WTC11 (cell line): ENCODE results near the gene NXN. TPM values are rescaled to one million over a fixed set of nuclear protein-coding genes. Genes with fewer than 3 reads are reported as not detected.

Experiments used
- ATAC-seq: fragments of 200-7000 bp; cut with Tn5 transposase; 2 replicates; pipeline ENCODE4 v1.10.0; 2021; ENCODE audit warnings: mild to moderate bottlenecking, moderate library complexity
- CTCF ChIA-PET: fragments of 300-600 bp; sonication (Branson Sonifier 250); formaldehyde crosslinking; loops from one replicate; lab custom pipeline; 2021; ENCODE audit warnings: antibody characterized with exemption; lab: Charles Lee
- POLR2A ChIA-PET: fragments of 350-600 bp; sonication (Branson Sonifier 250); formaldehyde crosslinking; loops from one replicate; lab custom pipeline; 2021; ENCODE audit warnings: antibody characterized with exemption; lab: Charles Lee
- DNase-seq: peaks from one replicate; pipeline ENCODE4 v3.0.0; 2021; ENCODE audit warnings: low spot score
- H3K27ac Mint-ChIP-seq: 2 replicates; pipeline ENCODE4 v1.8.0; 2021; ENCODE audit warnings: mixed read lengths
- H3K27me3 Mint-ChIP-seq: 2 replicates; pipeline ENCODE4 v1.8.0; 2021; ENCODE audit warnings: low read depth, mild to moderate bottlenecking, moderate library complexity, mixed read lengths
- H3K36me3 Mint-ChIP-seq: 2 replicates; pipeline ENCODE4 v1.8.0; 2021; ENCODE audit warnings: mixed read lengths
- H3K4me1 Mint-ChIP-seq: 2 replicates; pipeline ENCODE4 v1.8.0; 2022; ENCODE audit warnings: mixed read lengths
- H3K4me3 Mint-ChIP-seq: 2 replicates; pipeline ENCODE4 v1.8.0; 2021; ENCODE audit warnings: mild to moderate bottlenecking, moderate library complexity, mixed read lengths
- H3K9me3 Mint-ChIP-seq: 2 replicates; pipeline ENCODE4 v1.8.0; 2021; ENCODE audit warnings: mixed read lengths
- ATF1 ChIP-seq: sonication (generic); formaldehyde crosslinking; IDR thresholded peaks from 2 replicates; pipeline ENCODE4 v1.8.1; 2023; ENCODE audit warnings: mild to moderate bottlenecking, moderate library complexity, missing genetic modification reagents
- CBFB ChIP-seq: sonication (generic); formaldehyde crosslinking; IDR thresholded peaks from 2 replicates; pipeline ENCODE4 v1.8.1; 2022; ENCODE audit warnings: mild to moderate bottlenecking, low read depth, missing genetic modification reagents
- EMX1 ChIP-seq: fragments of 250-450 bp; sonication (Bioruptor Pico); IDR thresholded peaks from 2 replicates; pipeline ENCODE4 v1.8.0; 2021; ENCODE audit warnings: mild to moderate bottlenecking
- ETV6 ChIP-seq: sonication (generic); formaldehyde crosslinking; IDR thresholded peaks from 2 replicates; pipeline ENCODE4 v1.8.1; 2022; ENCODE audit warnings: mild to moderate bottlenecking, missing genetic modification reagents
- FOXK1 ChIP-seq: sonication (generic); formaldehyde crosslinking; IDR thresholded peaks from 2 replicates; pipeline ENCODE4 v1.8.0; 2022; ENCODE audit warnings: mild to moderate bottlenecking, moderate library complexity, missing genetic modification reagents
- GTF2I ChIP-seq: fragments of 250-450 bp; sonication (Bioruptor Pico); conservative IDR thresholded peaks from 2 replicates; pipeline ENCODE4 v1.4.0; 2021; ENCODE audit warnings: mild to moderate bottlenecking
- JUN ChIP-seq: sonication (generic); formaldehyde crosslinking; IDR thresholded peaks from 2 replicates; pipeline ENCODE4 v1.8.0; 2023; ENCODE audit warnings: mild to moderate bottlenecking, missing genetic modification reagents
- MXD4 ChIP-seq: fragments of 250-450 bp; sonication (Bioruptor Pico); IDR thresholded peaks from 2 replicates; pipeline ENCODE4 v1.8.0; 2021; ENCODE audit warnings: mild to moderate bottlenecking, moderate library complexity, borderline replicate concordance
- NR1H2 ChIP-seq: sonication (generic); formaldehyde crosslinking; IDR thresholded peaks from 2 replicates; pipeline ENCODE4 v1.9.0; 2021; ENCODE audit warnings: mild to moderate bottlenecking, moderate library complexity, missing genetic modification reagents
- NR2C2 ChIP-seq: sonication (generic); formaldehyde crosslinking; IDR thresholded peaks from 2 replicates; pipeline ENCODE4 v1.8.0; 2022; ENCODE audit warnings: mild to moderate bottlenecking, missing genetic modification reagents
- NR3C1 ChIP-seq: sonication (generic); formaldehyde crosslinking; conservative IDR thresholded peaks from 2 replicates; pipeline ENCODE4 v1.8.1; 2023; ENCODE audit warnings: low read depth, mild to moderate bottlenecking, missing genetic modification reagents
- SMAD3 ChIP-seq: sonication (generic); formaldehyde crosslinking; IDR thresholded peaks from 2 replicates; pipeline ENCODE4 v1.8.0; 2022; ENCODE audit warnings: missing genetic modification reagents, mild to moderate bottlenecking, borderline replicate concordance
- SMAD4 ChIP-seq: sonication (generic); formaldehyde crosslinking; IDR thresholded peaks from 2 replicates; pipeline ENCODE4 v1.8.0; 2022; ENCODE audit warnings: mild to moderate bottlenecking, missing genetic modification reagents
- TCF7 ChIP-seq: sonication (generic); formaldehyde crosslinking; IDR thresholded peaks from 2 replicates; pipeline ENCODE4 v1.8.0; 2022; ENCODE audit warnings: mild to moderate bottlenecking, low read depth, missing genetic modification reagents, moderate library complexity
- TEAD1 ChIP-seq: sonication (generic); formaldehyde crosslinking; IDR thresholded peaks from 2 replicates; pipeline ENCODE4 v1.8.0; 2022; ENCODE audit warnings: mild to moderate bottlenecking, missing genetic modification reagents
- ZNF232 ChIP-seq: sonication (generic); formaldehyde crosslinking; IDR thresholded peaks from 2 replicates; pipeline ENCODE4 v1.8.0; 2022; ENCODE audit warnings: mild to moderate bottlenecking, missing genetic modification reagents
- ZNF396 ChIP-seq: fragments of 250-450 bp; sonication (Bioruptor Pico); IDR thresholded peaks from 2 replicates; pipeline ENCODE4 v1.8.0; 2021; ENCODE audit warnings: mild to moderate bottlenecking, moderate library complexity, borderline replicate concordance
- total RNA-seq: library from RNA; stranded (reverse); gene quantifications from 3 replicates; pipeline ENCODE4 v1.2.3, GENCODE V29; 2021
- TF ChIP-seq, protein P1 (sequence below): fragments of 250-450 bp; sonication (Bioruptor Pico); IDR thresholded peaks from 2 replicates; pipeline ENCODE4 v1.9.0; 2021; ENCODE audit warnings: mild to moderate bottlenecking
- TF ChIP-seq, protein P2 (sequence below): sonication (generic); formaldehyde crosslinking; IDR thresholded peaks from 2 replicates; pipeline ENCODE4 v1.8.1; 2022; ENCODE audit warnings: mild to moderate bottlenecking, moderate library complexity, missing genetic modification reagents
- TF ChIP-seq, protein P3 (sequence below): sonication (generic); formaldehyde crosslinking; IDR thresholded peaks from 2 replicates; pipeline ENCODE4 v1.8.1; 2022; ENCODE audit warnings: low read depth, missing genetic modification reagents, borderline replicate concordance
- TF ChIP-seq, protein P4 (sequence below): sonication (generic); formaldehyde crosslinking; conservative IDR thresholded peaks from 2 replicates; pipeline ENCODE4 v1.8.1; 2023; ENCODE audit warnings: mild to moderate bottlenecking, low read depth, missing genetic modification reagents, moderate library complexity
- TF ChIP-seq, protein P5 (sequence below): sonication (generic); formaldehyde crosslinking; IDR thresholded peaks from 2 replicates; pipeline ENCODE4 v1.8.0; 2022; ENCODE audit warnings: mild to moderate bottlenecking, missing genetic modification reagents
- TF ChIP-seq, protein P6 (sequence below): fragments of 250-450 bp; sonication (Bioruptor Pico); IDR thresholded peaks from 2 replicates; pipeline ENCODE4 v1.8.0; 2021; ENCODE audit warnings: mild to moderate bottlenecking
- TF ChIP-seq, protein P7 (sequence below): sonication (generic); formaldehyde crosslinking; IDR thresholded peaks from 2 replicates; pipeline ENCODE4 v1.8.1; 2023; ENCODE audit warnings: mild to moderate bottlenecking, missing genetic modification reagents, borderline replicate concordance

The NXN gene
- total RNA-seq, 1 experiment from 2014 or later, result 96.8 TPM

DNA sequence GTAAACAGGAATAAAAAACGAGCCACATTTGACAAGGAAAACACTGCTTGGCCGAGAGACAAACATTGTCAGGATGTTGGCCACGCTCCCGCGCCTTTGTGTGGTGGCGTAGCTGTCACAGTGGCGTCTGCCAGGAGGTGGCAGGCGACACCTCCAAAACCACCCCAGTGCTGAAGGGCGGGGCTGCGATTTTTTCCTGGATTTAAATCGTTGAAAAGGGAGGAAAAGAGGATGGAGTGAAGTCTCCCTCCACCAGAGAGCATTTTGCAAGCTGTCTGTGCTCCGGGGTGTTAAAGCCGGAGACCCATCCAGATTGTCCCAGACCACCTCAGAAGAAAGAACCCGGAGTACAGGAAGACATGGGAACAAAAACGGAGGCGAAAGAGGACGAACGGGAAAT, 184.7 kb downstream of the NXN start (continued):
- TF ChIP-seq, protein P1, sequence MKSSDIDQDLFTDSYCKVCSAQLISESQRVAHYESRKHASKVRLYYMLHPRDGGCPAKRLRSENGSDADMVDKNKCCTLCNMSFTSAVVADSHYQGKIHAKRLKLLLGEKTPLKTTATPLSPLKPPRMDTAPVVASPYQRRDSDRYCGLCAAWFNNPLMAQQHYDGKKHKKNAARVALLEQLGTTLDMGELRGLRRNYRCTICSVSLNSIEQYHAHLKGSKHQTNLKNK (CRISPR knock-in tag), result no peak

DNA sequence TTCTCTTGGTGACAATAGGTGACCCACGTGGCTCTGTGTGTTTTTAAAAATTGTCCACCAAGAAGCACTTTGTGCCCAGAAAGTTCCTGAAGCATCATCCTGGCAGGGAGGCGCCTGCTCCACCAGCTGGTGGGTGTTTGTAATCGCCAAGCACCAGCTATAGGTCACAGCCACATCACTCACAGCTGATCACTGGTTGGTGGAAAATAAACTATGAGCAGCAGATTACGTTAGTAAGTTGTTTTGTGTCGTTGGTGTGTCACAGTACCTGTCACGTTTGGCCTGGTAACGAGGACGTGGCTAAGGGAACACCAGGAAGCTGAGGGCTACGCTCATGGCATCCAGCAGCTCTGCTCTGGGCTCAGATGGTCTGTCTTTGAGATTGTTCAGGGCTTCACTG, 187.3 kb downstream of the NXN start:
- H3K36me3 Mint-ChIP-seq, result peaks cover 43% of the 10 kb centered on the region
- no peaks in the 10 kb centered on the region for H3K9me3 Mint-ChIP-seq
- ATAC-seq, result no peak
- POLR2A ChIA-PET, result no interaction called here
- H3K4me1 Mint-ChIP-seq, result peaks cover 15% of the 10 kb centered on the region
- TF ChIP-seq, protein P2, sequence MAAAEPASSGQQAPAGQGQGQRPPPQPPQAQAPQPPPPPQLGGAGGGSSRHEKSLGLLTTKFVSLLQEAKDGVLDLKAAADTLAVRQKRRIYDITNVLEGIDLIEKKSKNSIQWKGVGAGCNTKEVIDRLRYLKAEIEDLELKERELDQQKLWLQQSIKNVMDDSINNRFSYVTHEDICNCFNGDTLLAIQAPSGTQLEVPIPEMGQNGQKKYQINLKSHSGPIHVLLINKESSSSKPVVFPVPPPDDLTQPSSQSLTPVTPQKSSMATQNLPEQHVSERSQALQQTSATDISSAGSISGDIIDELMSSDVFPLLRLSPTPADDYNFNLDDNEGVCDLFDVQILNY (CRISPR knock-in tag), result no peak
- TF ChIP-seq ZNF396 (CRISPR knock-in tag) (no peak), JUN (CRISPR knock-in tag) (no peak), ZNF232 (CRISPR knock-in tag) (no peak), FOXK1 (CRISPR knock-in tag) (no peak), CBFB (CRISPR knock-in tag) (no peak), EMX1 (CRISPR knock-in tag) (no peak), MXD4 (CRISPR knock-in tag) (no peak), TCF7 (CRISPR knock-in tag) (no peak), GTF2I (CRISPR knock-in tag) (no peak), SMAD4 (CRISPR knock-in tag) (no peak), NR3C1 (no peak), NR1H2 (CRISPR knock-in tag) (no peak), SMAD3 (CRISPR knock-in tag) (no peak)
- TF ChIP-seq, protein P3, sequence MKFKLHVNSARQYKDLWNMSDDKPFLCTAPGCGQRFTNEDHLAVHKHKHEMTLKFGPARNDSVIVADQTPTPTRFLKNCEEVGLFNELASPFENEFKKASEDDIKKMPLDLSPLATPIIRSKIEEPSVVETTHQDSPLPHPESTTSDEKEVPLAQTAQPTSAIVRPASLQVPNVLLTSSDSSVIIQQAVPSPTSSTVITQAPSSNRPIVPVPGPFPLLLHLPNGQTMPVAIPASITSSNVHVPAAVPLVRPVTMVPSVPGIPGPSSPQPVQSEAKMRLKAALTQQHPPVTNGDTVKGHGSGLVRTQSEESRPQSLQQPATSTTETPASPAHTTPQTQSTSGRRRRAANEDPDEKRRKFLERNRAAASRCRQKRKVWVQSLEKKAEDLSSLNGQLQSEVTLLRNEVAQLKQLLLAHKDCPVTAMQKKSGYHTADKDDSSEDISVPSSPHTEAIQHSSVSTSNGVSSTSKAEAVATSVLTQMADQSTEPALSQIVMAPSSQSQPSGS (CRISPR knock-in tag), result no peak
- TF ChIP-seq, protein P4, sequence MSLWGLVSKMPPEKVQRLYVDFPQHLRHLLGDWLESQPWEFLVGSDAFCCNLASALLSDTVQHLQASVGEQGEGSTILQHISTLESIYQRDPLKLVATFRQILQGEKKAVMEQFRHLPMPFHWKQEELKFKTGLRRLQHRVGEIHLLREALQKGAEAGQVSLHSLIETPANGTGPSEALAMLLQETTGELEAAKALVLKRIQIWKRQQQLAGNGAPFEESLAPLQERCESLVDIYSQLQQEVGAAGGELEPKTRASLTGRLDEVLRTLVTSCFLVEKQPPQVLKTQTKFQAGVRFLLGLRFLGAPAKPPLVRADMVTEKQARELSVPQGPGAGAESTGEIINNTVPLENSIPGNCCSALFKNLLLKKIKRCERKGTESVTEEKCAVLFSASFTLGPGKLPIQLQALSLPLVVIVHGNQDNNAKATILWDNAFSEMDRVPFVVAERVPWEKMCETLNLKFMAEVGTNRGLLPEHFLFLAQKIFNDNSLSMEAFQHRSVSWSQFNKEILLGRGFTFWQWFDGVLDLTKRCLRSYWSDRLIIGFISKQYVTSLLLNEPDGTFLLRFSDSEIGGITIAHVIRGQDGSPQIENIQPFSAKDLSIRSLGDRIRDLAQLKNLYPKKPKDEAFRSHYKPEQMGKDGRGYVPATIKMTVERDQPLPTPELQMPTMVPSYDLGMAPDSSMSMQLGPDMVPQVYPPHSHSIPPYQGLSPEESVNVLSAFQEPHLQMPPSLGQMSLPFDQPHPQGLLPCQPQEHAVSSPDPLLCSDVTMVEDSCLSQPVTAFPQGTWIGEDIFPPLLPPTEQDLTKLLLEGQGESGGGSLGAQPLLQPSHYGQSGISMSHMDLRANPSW (CRISPR knock-in tag), result no peak
- TF ChIP-seq, all 79 proteins: peak for 0
- CTCF ChIA-PET, result interaction anchor here (0.6 to 10.3 kb wide), 5 partner anchors 10 to 264 kb away, joined by 3 to 190 read pairs (median 3); partner anchors contain the start of genes GLOD4, MRM3, NXN and TIMM22
- H3K27me3 Mint-ChIP-seq, result no peaks in the 10 kb centered on the region
- no peak for DNase-seq
- peak overlapping the region; percentile 74 for H3K27ac Mint-ChIP-seq
- no peak overlapping the region for H3K4me3 Mint-ChIP-seq

DNA sequence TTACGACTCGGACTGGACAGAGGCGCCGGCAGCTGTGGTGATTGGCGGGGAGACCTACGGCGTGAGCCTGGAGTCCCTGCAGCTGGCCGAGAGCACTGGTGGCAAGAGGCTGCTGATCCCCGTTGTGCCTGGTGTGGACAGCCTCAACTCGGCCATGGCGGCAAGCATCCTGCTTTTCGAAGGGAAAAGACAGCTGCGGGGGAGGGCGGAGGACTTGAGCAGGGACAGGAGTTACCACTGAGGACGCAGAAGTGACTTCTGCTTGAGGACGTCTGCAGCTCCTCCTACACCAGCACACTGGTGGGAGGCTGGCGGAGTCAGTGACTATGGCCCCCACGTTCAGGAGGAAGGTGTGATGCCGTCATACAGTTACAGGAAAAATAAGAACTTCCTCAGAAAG, 187.7 kb downstream of the NXN start:
- no peak for ATAC-seq
- H3K27me3 Mint-ChIP-seq, result no peaks in the 10 kb centered on the region
- 0 out of 2 replicates have a peak overlapping the region, but pooled peaks have one; percentile 26 for H3K27ac Mint-ChIP-seq
- ChIA-PET CTCF (interaction anchor here (0.6 to 10.3 kb wide), 5 partner anchors 9 to 265 kb away, joined by 3 to 190 read pairs (median 3); partner anchors contain the start of genes GLOD4, MRM3, NXN and TIMM22), POLR2A (no interaction called here)
- no peak for DNase-seq
- H3K36me3 Mint-ChIP-seq, result peaks cover 42% of the 10 kb centered on the region
- no peaks in the 10 kb centered on the region for H3K9me3 Mint-ChIP-seq
- H3K4me3 Mint-ChIP-seq, result no peak overlapping the region
- H3K4me1 Mint-ChIP-seq, result peaks cover 15% of the 10 kb centered on the region
- TF ChIP-seq, protein P5, sequence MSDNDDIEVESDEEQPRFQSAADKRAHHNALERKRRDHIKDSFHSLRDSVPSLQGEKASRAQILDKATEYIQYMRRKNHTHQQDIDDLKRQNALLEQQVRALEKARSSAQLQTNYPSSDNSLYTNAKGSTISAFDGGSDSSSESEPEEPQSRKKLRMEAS (CRISPR knock-in tag), result no peak
- TF ChIP-seq EMX1 (CRISPR knock-in tag), result no peak
- TF ChIP-seq TEAD1 (CRISPR knock-in tag), result no peak
- TF ChIP-seq FOXK1 (CRISPR knock-in tag), result no peak
- TF ChIP-seq, protein P6, sequence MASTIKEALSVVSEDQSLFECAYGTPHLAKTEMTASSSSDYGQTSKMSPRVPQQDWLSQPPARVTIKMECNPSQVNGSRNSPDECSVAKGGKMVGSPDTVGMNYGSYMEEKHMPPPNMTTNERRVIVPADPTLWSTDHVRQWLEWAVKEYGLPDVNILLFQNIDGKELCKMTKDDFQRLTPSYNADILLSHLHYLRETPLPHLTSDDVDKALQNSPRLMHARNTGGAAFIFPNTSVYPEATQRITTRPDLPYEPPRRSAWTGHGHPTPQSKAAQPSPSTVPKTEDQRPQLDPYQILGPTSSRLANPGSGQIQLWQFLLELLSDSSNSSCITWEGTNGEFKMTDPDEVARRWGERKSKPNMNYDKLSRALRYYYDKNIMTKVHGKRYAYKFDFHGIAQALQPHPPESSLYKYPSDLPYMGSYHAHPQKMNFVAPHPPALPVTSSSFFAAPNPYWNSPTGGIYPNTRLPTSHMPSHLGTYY (CRISPR knock-in tag), result no peak
- TF ChIP-seq ATF1 (CRISPR knock-in tag), result no peak
- TF ChIP-seq ETV6, result no peak
- TF ChIP-seq, protein P7, sequence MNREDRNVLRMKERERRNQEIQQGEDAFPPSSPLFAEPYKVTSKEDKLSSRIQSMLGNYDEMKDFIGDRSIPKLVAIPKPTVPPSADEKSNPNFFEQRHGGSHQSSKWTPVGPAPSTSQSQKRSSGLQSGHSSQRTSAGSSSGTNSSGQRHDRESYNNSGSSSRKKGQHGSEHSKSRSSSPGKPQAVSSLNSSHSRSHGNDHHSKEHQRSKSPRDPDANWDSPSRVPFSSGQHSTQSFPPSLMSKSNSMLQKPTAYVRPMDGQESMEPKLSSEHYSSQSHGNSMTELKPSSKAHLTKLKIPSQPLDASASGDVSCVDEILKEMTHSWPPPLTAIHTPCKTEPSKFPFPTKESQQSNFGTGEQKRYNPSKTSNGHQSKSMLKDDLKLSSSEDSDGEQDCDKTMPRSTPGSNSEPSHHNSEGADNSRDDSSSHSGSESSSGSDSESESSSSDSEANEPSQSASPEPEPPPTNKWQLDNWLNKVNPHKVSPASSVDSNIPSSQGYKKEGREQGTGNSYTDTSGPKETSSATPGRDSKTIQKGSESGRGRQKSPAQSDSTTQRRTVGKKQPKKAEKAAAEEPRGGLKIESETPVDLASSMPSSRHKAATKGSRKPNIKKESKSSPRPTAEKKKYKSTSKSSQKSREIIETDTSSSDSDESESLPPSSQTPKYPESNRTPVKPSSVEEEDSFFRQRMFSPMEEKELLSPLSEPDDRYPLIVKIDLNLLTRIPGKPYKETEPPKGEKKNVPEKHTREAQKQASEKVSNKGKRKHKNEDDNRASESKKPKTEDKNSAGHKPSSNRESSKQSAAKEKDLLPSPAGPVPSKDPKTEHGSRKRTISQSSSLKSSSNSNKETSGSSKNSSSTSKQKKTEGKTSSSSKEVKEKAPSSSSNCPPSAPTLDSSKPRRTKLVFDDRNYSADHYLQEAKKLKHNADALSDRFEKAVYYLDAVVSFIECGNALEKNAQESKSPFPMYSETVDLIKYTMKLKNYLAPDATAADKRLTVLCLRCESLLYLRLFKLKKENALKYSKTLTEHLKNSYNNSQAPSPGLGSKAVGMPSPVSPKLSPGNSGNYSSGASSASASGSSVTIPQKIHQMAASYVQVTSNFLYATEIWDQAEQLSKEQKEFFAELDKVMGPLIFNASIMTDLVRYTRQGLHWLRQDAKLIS (CRISPR knock-in tag), result no peak
- TF ChIP-seq NR2C2, result no peak
